ENCODE results near the gene SCLY.
"Not testable (repeated sequence)": the region's sequence is repeated elsewhere in the genome, so short reads cannot be mapped to it uniquely, and the experiment has no call there.

Gene SCLY

GRCh38 chr2:238040918-238041317 is 19.9 kb upstream of the SCLY start:
- no peak for DNase-seq (ENCODE audit: low read depth)

GRCh38 chr2:238042090-238042489 is 18.7 kb upstream of the SCLY start:
- no peak for DNase-seq (ENCODE audit: low read depth)

- no peak for DNase-seq (ENCODE audit: low read depth)
Observed at GRCh38 chr2:238042849-238043584, 17.8 kb upstream of the SCLY start.

- no peak for DNase-seq (ENCODE audit: low read depth)
Observed at GRCh38 chr2:238043851-238044250, 16.9 kb upstream of the SCLY start.

GRCh38 chr2:238045575-238045974 is 15.2 kb upstream of the SCLY start:
- no peak for DNase-seq (ENCODE audit: low read depth)

GRCh38 chr2:238046725-238047270 is 14.0 kb upstream of the SCLY start:
- no peak for DNase-seq (ENCODE audit: low read depth)

GRCh38 chr2:238053191-238053776 is 7.5 kb upstream of the SCLY start:
- DNase-seq (ENCODE audit: low read depth) = no peak

GRCh38 chr2:238055841-238056240 is 5.0 kb upstream of the SCLY start:
- no peak for DNase-seq (ENCODE audit: low read depth)

GRCh38 chr2:238057696-238058575 is 2.9 kb upstream of the SCLY start:
- not testable (repeated sequence) for DNase-seq (ENCODE audit: low read depth)

- no peak for DNase-seq (ENCODE audit: low read depth)
Observed at GRCh38 chr2:238059505-238059904, 1.3 kb upstream of the SCLY start.

- no peak for DNase-seq (ENCODE audit: low read depth)
Observed at GRCh38 chr2:238060096-238060541, 682 bp upstream of the SCLY start.

GRCh38 chr2:238061315-238062202 is 758 bp downstream of the SCLY start:
- peak; percentile 13 for DNase-seq (ENCODE audit: low read depth)

GRCh38 chr2:238063414-238064189 is 2.8 kb downstream of the SCLY start:
- no peak for DNase-seq (ENCODE audit: low read depth)

GRCh38 chr2:238064376-238064775 is 3.6 kb downstream of the SCLY start:
- no peak for DNase-seq (ENCODE audit: low read depth)

GRCh38 chr2:238065071-238065846 is 4.5 kb downstream of the SCLY start:
- no peak for DNase-seq (ENCODE audit: low read depth)

GRCh38 chr2:238066218-238066617 is 5.4 kb downstream of the SCLY start:
- no peak for DNase-seq (ENCODE audit: low read depth)

GRCh38 chr2:238066718-238067117 is 5.9 kb downstream of the SCLY start:
- DNase-seq (ENCODE audit: low read depth) = not testable (repeated sequence)

GRCh38 chr2:238067939-238068338 is 7.1 kb downstream of the SCLY start:
- DNase-seq (ENCODE audit: low read depth) = no peak

GRCh38 chr2:238069021-238069709 is 8.4 kb downstream of the SCLY start:
- DNase-seq (ENCODE audit: low read depth) = no peak

Data from stimulated activated CD8-positive, alpha-beta memory T cell treated with anti-CD3 and anti-CD28 coated beads, Interleukin-7, amount 100 ng/mL, for 24 hours (primary cell).